OCI-LY1 (cell line): ENCODE data around the gene HLA-DQB2.

Experiments used
- H2AFZ ChIP-seq: fragments of 200-600 bp; sonication (generic), shearing (Covaris generic); 2 replicates; pipeline ENCODE4 v1.6.0; 2014; ENCODE audit warnings: antibody characterized with exemption, mild to moderate bottlenecking, low read length
- H3F3A ChIP-seq: fragments of 200-600 bp; sonication (generic), shearing (Covaris generic); 2 replicates; pipeline ENCODE4 v1.6.0; 2014; ENCODE audit warnings: mild to moderate bottlenecking, antibody characterized with exemption, low read length, moderate library complexity; ENCODE audit not compliant: insufficient read depth
- H3K27ac ChIP-seq: fragments of 200-600 bp; sonication (generic); 2 replicates; pipeline ENCODE4 v1.5.1; 2014; ENCODE audit warnings: low read length, mixed run types, mild to moderate bottlenecking, low read depth; ENCODE audit not compliant: poor library complexity, severe bottlenecking
- H3K27me3 ChIP-seq: fragments of 200-600 bp; sonication (generic); 2 replicates; pipeline ENCODE4 v1.6.0; 2014; ENCODE audit warnings: antibody characterized with exemption, mild to moderate bottlenecking, low read length, moderate library complexity; ENCODE audit not compliant: insufficient read depth
- H3K36me3 ChIP-seq: fragments of 200-600 bp; sonication (generic); 2 replicates; pipeline ENCODE4 v1.6.1; 2014; ENCODE audit warnings: mild to moderate bottlenecking, antibody characterized with exemption, low read length, moderate library complexity, mixed read lengths; ENCODE audit not compliant: insufficient read depth
- H3K4me1 ChIP-seq: fragments of 200-600 bp; sonication (generic); 2 replicates; pipeline ENCODE4 v1.5.1; 2014; ENCODE audit warnings: mild to moderate bottlenecking, low read length, moderate library complexity; ENCODE audit not compliant: insufficient read depth, severe bottlenecking
- H3K4me2 ChIP-seq: fragments of 200-600 bp; sonication (generic), shearing (Covaris generic); 2 replicates; pipeline ENCODE4 v1.6.1; 2014; ENCODE audit warnings: low read length
- H3K4me3 ChIP-seq: fragments of 200-600 bp; sonication (generic); 2 replicates; pipeline ENCODE4 v1.5.1; 2014; ENCODE audit warnings: low read length, low read depth, mild to moderate bottlenecking, mixed read lengths; ENCODE audit not compliant: poor library complexity, severe bottlenecking
- H3K79me2 ChIP-seq: fragments of 200-600 bp; shearing (Covaris generic); 2 replicates; pipeline ENCODE4 v1.6.1; 2016; ENCODE audit warnings: mixed run types, low read length, mixed read lengths; ENCODE audit not compliant: insufficient read depth
- H3K9ac ChIP-seq: fragments of 200-600 bp; sonication (generic), shearing (Covaris generic); 2 replicates; pipeline ENCODE4 v1.6.1; 2014; ENCODE audit warnings: mild to moderate bottlenecking, low read length, mixed read lengths
- H3K9me2 ChIP-seq: fragments of 200-600 bp; sonication (generic), shearing (Covaris generic); 2 replicates; pipeline ENCODE4 v1.6.1; 2014; ENCODE audit warnings: low read depth, mild to moderate bottlenecking, low read length, mixed read lengths
- H3K9me3 ChIP-seq: fragments of 200-600 bp; shearing (Covaris generic); 2 replicates; pipeline ENCODE4 v1.6.1; 2014; ENCODE audit warnings: low read length, mixed read lengths
- H4K20me1 ChIP-seq: fragments of 200-600 bp; sonication (generic), shearing (Covaris generic); 2 replicates; pipeline ENCODE4 v1.6.0; 2016; ENCODE audit warnings: mild to moderate bottlenecking, low read length; ENCODE audit not compliant: insufficient read depth
- CTCF ChIP-seq: fragments of 200-600 bp; sonication (generic), shearing (Covaris generic); IDR thresholded peaks from 2 replicates; pipeline ENCODE4 v1.5.1; 2017; ENCODE audit warnings: mild to moderate bottlenecking, antibody characterized with exemption, low read length, moderate library complexity, mixed read lengths
- EZH2 ChIP-seq: fragments of 200-600 bp; sonication (generic), shearing (Covaris generic); IDR thresholded peaks from 2 replicates; pipeline ENCODE4 v1.8.0; 2017; ENCODE audit warnings: borderline replicate concordance, mixed run types, mild to moderate bottlenecking, antibody characterized with exemption, low read length, moderate library complexity, mixed read lengths

Gene HLA-DQB2

GRCh38 chr6:32796848-32797776 lies 33.8 kb upstream of the HLA-DQB2 start:
- Histone ChIP-seq H2AFZ (peak overlapping the region; percentile 99), H3K27me3 (no peaks in the 10 kb centered on the region), H3K9me3 (peaks cover 7% of the 10 kb centered on the region), H3K4me2 (peak overlapping the region; percentile 74), H3K36me3 (no peaks in the 10 kb centered on the region; the same call in 1 of the 2 replicates), H3K4me1 (peaks cover 19% of the 10 kb centered on the region), H4K20me1 (no peaks in the 10 kb centered on the region), H3K4me3 (peak overlapping the region; percentile 42), H3K27ac (peak overlapping the region; percentile 37), H3K9ac (peak overlapping the region; percentile 39; the same call in 1 of the 2 replicates), H3K9me2 (no peaks in the 10 kb centered on the region), H3K79me2 (no peaks in the 10 kb centered on the region), H3F3A (no peaks in the 10 kb centered on the region)
- no peak for TF ChIP-seq EZH2
- TF ChIP-seq CTCF, result peak; percentile 80

GRCh38 chr6:32794510-32794909 lies 31.2 kb upstream of the HLA-DQB2 start:
- H4K20me1 ChIP-seq, result no peaks in the 10 kb centered on the region
- no peaks in the 10 kb centered on the region for H3K79me2 ChIP-seq
- TF ChIP-seq CTCF, result no peak
- no peak for TF ChIP-seq EZH2
- no peaks in the 10 kb centered on the region; the same call in 1 of the 2 replicates for H3K36me3 ChIP-seq
- H3K9me2 ChIP-seq, result no peaks in the 10 kb centered on the region
- H3K9ac ChIP-seq, result no peak overlapping the region
- no peaks in the 10 kb centered on the region; the same call in 1 of the 2 replicates for H3K27me3 ChIP-seq
- no peak overlapping the region for H3K27ac ChIP-seq
- peaks cover 7% of the 10 kb centered on the region for H3K9me3 ChIP-seq
- no peak overlapping the region for H3K4me2 ChIP-seq
- no peaks in the 10 kb centered on the region for H3F3A ChIP-seq
- H3K4me3 ChIP-seq, result no peak overlapping the region
- no peak overlapping the region for H2AFZ ChIP-seq
- peaks cover 19% of the 10 kb centered on the region for H3K4me1 ChIP-seq

GRCh38 chr6:32792901-32793435 lies 29.6 kb upstream of the HLA-DQB2 start:
- no peak overlapping the region for H3K4me2 ChIP-seq
- no peaks in the 10 kb centered on the region for H4K20me1 ChIP-seq
- no peaks in the 10 kb centered on the region for H3F3A ChIP-seq
- TF ChIP-seq EZH2 (no peak), CTCF (no peak)
- no peak overlapping the region for H2AFZ ChIP-seq
- H3K4me3 ChIP-seq, result no peak overlapping the region
- no peaks in the 10 kb centered on the region for H3K79me2 ChIP-seq
- no peaks in the 10 kb centered on the region for H3K9me3 ChIP-seq
- no peaks in the 10 kb centered on the region for H3K36me3 ChIP-seq
- no peaks in the 10 kb centered on the region; the same call in 1 of the 2 replicates for H3K27me3 ChIP-seq
- H3K27ac ChIP-seq, result no peak overlapping the region
- H3K9me2 ChIP-seq, result no peaks in the 10 kb centered on the region
- peaks cover 19% of the 10 kb centered on the region for H3K4me1 ChIP-seq
- no peak overlapping the region for H3K9ac ChIP-seq
